Activated CD8-positive, alpha-beta T cell treated with anti-CD3 and anti-CD28 coated beads for 36 hours (primary cell): Measurements from ENCODE around the gene FAF1. TPM values are rescaled to one million over a fixed set of nuclear protein-coding genes. Genes with fewer than 3 reads are reported as not detected.
"Not testable (repeated sequence)": the region's sequence is repeated elsewhere in the genome, so short reads cannot be mapped to it uniquely, and the experiment has no call there.

ENCODE experiments used
- ATAC-seq: fragments of 200-7000 bp; cut with Tn5 transposase; one replicate; pipeline ENCODE4 v1.10.0; 2021; ENCODE audit warnings: mild to moderate bottlenecking, moderate library complexity
- CTCF ChIA-PET: fragments of 350-600 bp; sonication (Branson Sonifier 250); formaldehyde crosslinking; loops from one replicate; lab custom pipeline; 2021; ENCODE audit warnings: antibody characterized with exemption; lab: Charles Lee
- POLR2A ChIA-PET: fragments of 350-600 bp; sonication (Branson Sonifier 250); formaldehyde crosslinking; loops from one replicate; lab custom pipeline; 2021; ENCODE audit warnings: antibody characterized with exemption; lab: Charles Lee
- DNase-seq: peaks from one replicate; pipeline ENCODE4 v3.0.0-alpha.2; 2020
- H3K27ac Mint-ChIP-seq: one replicate; pipeline ENCODE4 v1.8.0; 2021; ENCODE audit warnings: mild to moderate bottlenecking, mixed read lengths
- H3K27me3 Mint-ChIP-seq: one replicate; pipeline ENCODE4 v1.8.0; 2021; ENCODE audit warnings: mixed read lengths
- H3K36me3 Mint-ChIP-seq: one replicate; pipeline ENCODE4 v1.8.0; 2021; ENCODE audit warnings: low read depth, mixed read lengths
- H3K4me1 Mint-ChIP-seq: one replicate; pipeline ENCODE4 v1.8.0; 2021; ENCODE audit warnings: low read depth, mixed read lengths
- H3K4me3 Mint-ChIP-seq: one replicate; pipeline ENCODE4 v1.8.0; 2021; ENCODE audit warnings: mild to moderate bottlenecking, moderate library complexity, mixed read lengths
- H3K9me3 Mint-ChIP-seq: one replicate; pipeline ENCODE4 v1.8.0; 2021; ENCODE audit warnings: mixed read lengths
- intact Hi-C: fragments of 100-400 bp; cut with micrococcal nuclease; formaldehyde crosslinking; loops from one replicate; pipeline ENCODE4 v1.10.0; 2022
- total RNA-seq, 2 experiments: library from RNA; stranded (reverse); gene quantifications; one replicate each; pipeline ENCODE4 v1.2.3, GENCODE V29; 2021
- TF ChIP-seq, protein P1 (sequence below): fragments of 200-600 bp; IDR thresholded peaks from one replicate; pipeline ENCODE4 v1.8.0; 2022; ENCODE audit warnings: antibody characterized with exemption, mild to moderate bottlenecking

Gene FAF1
- total RNA-seq, 2 experiments from 2014 or later, result 82.2 to 87.0 TPM

DNA sequence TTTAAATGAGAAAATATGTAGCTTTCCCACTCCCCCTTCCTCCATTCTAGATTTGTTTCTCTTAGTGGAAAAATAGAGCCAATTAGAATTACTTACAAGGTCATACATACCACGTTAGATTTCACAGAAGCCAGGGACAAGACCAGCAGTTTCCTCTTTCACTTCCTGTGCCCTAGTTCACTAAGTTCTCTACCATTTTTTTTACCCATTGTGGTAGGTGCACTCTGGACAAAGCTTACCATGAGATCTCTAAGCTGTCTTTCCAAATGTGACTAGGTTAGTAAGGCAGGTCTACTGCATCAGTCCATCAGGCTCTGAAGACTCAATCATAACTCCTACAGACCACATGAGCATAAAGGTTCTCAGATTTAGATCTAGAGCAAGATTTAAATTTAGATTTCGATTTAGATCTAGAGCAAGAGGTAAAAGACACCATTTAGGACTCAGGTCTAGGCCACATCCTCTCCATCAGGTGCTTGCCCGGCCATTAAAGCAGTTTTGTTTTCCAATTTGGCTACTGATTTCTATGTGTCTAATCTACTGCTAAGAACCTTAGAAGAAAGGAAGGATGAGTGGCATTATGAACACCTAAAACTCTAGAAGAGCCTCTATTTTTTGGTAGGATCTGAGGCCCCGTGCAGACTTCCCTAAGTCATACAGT is 235.3 kb downstream of the FAF1 start:
- no peak overlapping the region for H3K4me3 Mint-ChIP-seq
- peaks cover 23% of the 10 kb centered on the region for H3K4me1 Mint-ChIP-seq
- intact Hi-C loops, result no loop called here
- no peaks in the 10 kb centered on the region for H3K9me3 Mint-ChIP-seq
- ATAC-seq, result peak; percentile 77
- H3K36me3 Mint-ChIP-seq, result peaks cover 22% of the 10 kb centered on the region
- DNase-seq, result no peak
- no peaks in the 10 kb centered on the region for H3K27me3 Mint-ChIP-seq
- peak overlapping the region; percentile 67 for H3K27ac Mint-ChIP-seq
- ChIA-PET POLR2A (no interaction called here), CTCF (no interaction called here)
- TF ChIP-seq, protein P1, sequence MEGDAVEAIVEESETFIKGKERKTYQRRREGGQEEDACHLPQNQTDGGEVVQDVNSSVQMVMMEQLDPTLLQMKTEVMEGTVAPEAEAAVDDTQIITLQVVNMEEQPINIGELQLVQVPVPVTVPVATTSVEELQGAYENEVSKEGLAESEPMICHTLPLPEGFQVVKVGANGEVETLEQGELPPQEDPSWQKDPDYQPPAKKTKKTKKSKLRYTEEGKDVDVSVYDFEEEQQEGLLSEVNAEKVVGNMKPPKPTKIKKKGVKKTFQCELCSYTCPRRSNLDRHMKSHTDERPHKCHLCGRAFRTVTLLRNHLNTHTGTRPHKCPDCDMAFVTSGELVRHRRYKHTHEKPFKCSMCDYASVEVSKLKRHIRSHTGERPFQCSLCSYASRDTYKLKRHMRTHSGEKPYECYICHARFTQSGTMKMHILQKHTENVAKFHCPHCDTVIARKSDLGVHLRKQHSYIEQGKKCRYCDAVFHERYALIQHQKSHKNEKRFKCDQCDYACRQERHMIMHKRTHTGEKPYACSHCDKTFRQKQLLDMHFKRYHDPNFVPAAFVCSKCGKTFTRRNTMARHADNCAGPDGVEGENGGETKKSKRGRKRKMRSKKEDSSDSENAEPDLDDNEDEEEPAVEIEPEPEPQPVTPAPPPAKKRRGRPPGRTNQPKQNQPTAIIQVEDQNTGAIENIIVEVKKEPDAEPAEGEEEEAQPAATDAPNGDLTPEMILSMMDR, result no peak

DNA sequence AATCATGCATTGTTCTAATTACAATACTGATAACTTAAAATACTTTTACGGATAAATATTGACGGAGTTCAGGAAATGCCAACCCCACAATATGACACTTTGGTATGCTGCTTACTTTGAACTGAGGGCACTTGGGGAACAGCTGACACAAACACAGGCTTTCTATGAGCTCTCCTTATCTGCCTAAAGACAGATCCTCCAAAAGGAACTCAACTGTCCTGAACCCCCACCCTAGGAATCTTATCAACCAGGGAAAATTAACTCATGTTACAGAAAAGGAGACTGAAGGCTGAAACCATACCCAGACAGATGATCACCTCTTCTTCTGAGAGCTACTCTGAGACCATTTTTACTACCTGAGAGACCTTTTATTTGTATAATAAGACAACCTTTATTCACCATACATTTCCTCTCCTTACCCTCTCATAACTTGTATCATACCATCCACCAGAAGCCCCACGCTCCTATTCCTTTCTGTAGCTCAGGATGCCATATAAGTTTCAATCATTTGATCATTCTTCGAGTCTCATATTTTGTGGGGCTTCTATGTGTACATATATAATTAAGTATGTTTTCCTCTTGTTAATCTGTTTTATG is 239.5 kb downstream of the FAF1 start:
- POLR2A ChIA-PET, result no interaction called here
- TF ChIP-seq, protein P1, result no peak

DNA sequence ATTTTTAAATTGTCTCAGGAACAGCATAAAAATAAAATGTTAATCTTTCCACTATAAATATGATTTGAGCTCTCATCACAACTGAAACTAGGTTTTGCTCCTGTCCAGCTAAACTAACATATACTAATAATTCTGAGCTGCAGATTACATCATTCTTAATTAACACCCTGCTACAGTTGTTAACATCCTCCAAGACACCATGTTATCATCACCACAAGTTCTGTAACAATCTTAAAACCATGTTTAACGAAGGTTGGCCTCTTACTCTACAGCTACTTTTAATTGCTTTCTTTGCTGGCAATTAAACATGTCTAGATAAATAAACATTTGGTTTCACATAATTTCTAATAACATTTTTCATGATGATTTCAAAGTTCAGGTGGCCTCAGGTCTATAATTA is 240.9 kb downstream of the FAF1 start:
- DNase-seq (no peak), ATAC-seq (no peak)
- CTCF ChIA-PET, result no interaction called here
- H3K27me3 Mint-ChIP-seq, result no peaks in the 10 kb centered on the region
- peaks cover 21% of the 10 kb centered on the region for H3K36me3 Mint-ChIP-seq
- no peaks in the 10 kb centered on the region for H3K9me3 Mint-ChIP-seq
- no peak overlapping the region for H3K27ac Mint-ChIP-seq
- intact Hi-C loops, result no loop called here
- no peak overlapping the region for H3K4me3 Mint-ChIP-seq
- H3K4me1 Mint-ChIP-seq, result peaks cover 4% of the 10 kb centered on the region
- TF ChIP-seq, protein P1, result no peak
- POLR2A ChIA-PET, result no interaction called here

More for the DNA sequence above, 239.5 kb downstream of the FAF1 start:
- intact Hi-C loops, result no loop called here
- no peaks in the 10 kb centered on the region for H3K27me3 Mint-ChIP-seq
- ATAC-seq, result no peak
- H3K27ac Mint-ChIP-seq, result no peak overlapping the region
- CTCF ChIA-PET, result no interaction called here
- H3K9me3 Mint-ChIP-seq, result no peaks in the 10 kb centered on the region
- H3K36me3 Mint-ChIP-seq, result peaks cover 25% of the 10 kb centered on the region
- H3K4me1 Mint-ChIP-seq, result peaks cover 17% of the 10 kb centered on the region
- no peak for DNase-seq
- no peak overlapping the region for H3K4me3 Mint-ChIP-seq

DNA sequence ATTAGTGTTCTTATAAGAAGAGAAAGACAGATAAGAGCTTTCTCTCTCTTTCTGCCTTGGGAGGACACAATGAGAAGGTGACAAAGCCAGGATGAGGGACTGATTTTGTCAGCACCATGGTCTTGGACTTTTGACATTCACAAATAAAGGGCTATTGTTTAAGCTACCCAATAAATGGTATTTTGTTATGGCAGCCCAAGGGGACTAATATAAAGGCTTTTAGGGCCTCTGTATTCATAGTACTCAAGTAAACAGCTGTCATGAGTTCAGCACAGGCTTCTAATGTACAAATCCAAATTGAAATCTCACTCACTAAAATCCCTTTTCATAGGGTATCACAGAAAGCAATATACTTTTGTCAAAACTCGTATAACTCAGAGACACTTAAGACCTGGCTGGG is 242.7 kb downstream of the FAF1 start:
- TF ChIP-seq, protein P1, result no peak
- ChIA-PET POLR2A (no interaction called here), CTCF (no interaction called here)
- Mint-ChIP-seq H3K4me1 (no peaks in the 10 kb centered on the region), H3K9me3 (no peaks in the 10 kb centered on the region), H3K27ac (no peak overlapping the region), H3K4me3 (no peak overlapping the region), H3K27me3 (no peaks in the 10 kb centered on the region), H3K36me3 (peaks cover 15% of the 10 kb centered on the region)
- intact Hi-C loops, result no loop called here
- ATAC-seq (no peak), DNase-seq (no peak)

DNA sequence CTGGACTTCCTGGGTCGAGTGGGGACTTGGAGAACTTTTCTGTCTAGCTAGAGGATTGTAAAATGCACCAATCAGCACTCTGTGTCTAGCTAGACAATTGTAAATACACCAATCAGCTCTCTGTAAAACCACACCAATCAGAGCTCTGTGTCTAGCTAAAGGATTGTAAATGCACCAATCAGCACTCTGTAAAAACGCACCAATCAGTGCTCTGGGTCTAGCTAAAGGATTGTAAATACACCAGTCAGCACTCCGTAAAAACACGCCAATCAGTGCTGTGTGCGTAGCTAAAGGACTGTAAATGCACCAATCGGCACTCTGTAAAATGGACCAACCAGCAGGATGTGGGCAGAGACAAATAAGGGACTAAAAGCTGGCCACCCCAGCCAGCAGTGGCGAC is 243.6 kb downstream of the FAF1 start:
- H3K27me3 Mint-ChIP-seq, H3K4me3 Mint-ChIP-seq, intact Hi-C loops, POLR2A ChIA-PET, H3K4me1 Mint-ChIP-seq, DNase-seq, ATAC-seq, H3K9me3 Mint-ChIP-seq, H3K27ac Mint-ChIP-seq, CTCF ChIA-PET: not testable (repeated sequence)
- H3K36me3 Mint-ChIP-seq, result peaks cover 15% of the 10 kb centered on the region
